Measurements from ENCODE around the gene ANAPC5. TPM values are rescaled to one million over a fixed set of nuclear protein-coding genes. Genes with fewer than 3 reads are reported as not detected.

ANAPC5 gene
- total RNA-seq, 1 donor from 2014 or later = 86.0 TPM

- TF ChIP-seq CTCF (IDR thresholded peaks at IDR 0.05; ENCODE audit: partially characterized antibody, unreplicated experiment) = no peak
- no peaks in the 10 kb centered on the region for H3K36me3 Mint-ChIP-seq (ENCODE audit: unreplicated experiment)
- no peak for DNase-seq
- H3K4me3 Mint-ChIP-seq (ENCODE audit: unreplicated experiment) = no peak overlapping the region
- no peaks in the 10 kb centered on the region for H3K9me3 Mint-ChIP-seq (ENCODE audit: unreplicated experiment)
- no peaks in the 10 kb centered on the region for H3K4me1 Mint-ChIP-seq (ENCODE audit: low read depth, unreplicated experiment)
- H3K27me3 Mint-ChIP-seq (ENCODE audit: unreplicated experiment) = no peaks in the 10 kb centered on the region
- no peak overlapping the region for H3K27ac Mint-ChIP-seq (ENCODE audit: unreplicated experiment)
Observed at GRCh38 chr12:121330692-121331091, 21.5 kb downstream of the ANAPC5 start.

- no peaks in the 10 kb centered on the region for H3K36me3 Mint-ChIP-seq (ENCODE audit: unreplicated experiment)
- no peaks in the 10 kb centered on the region for H3K9me3 Mint-ChIP-seq (ENCODE audit: unreplicated experiment)
- TF ChIP-seq CTCF (IDR thresholded peaks at IDR 0.05; ENCODE audit: partially characterized antibody, unreplicated experiment) = no peak
- H3K4me1 Mint-ChIP-seq (ENCODE audit: low read depth, unreplicated experiment) = no peaks in the 10 kb centered on the region
- H3K27me3 Mint-ChIP-seq (ENCODE audit: unreplicated experiment) = no peaks in the 10 kb centered on the region
- no peak overlapping the region for H3K4me3 Mint-ChIP-seq (ENCODE audit: unreplicated experiment)
- H3K27ac Mint-ChIP-seq (ENCODE audit: unreplicated experiment) = no peak overlapping the region
- DNase-seq = no peak
Observed at GRCh38 chr12:121330195-121330594, 22.0 kb downstream of the ANAPC5 start.

- Mint-ChIP-seq H3K9me3 (ENCODE audit: unreplicated experiment) (no peaks in the 10 kb centered on the region), H3K4me3 (ENCODE audit: unreplicated experiment) (no peak overlapping the region), H3K36me3 (ENCODE audit: unreplicated experiment) (no peaks in the 10 kb centered on the region), H3K27ac (ENCODE audit: unreplicated experiment) (no peak overlapping the region), H3K27me3 (ENCODE audit: unreplicated experiment) (no peaks in the 10 kb centered on the region), H3K4me1 (ENCODE audit: low read depth, unreplicated experiment) (no peaks in the 10 kb centered on the region)
- TF ChIP-seq CTCF (IDR thresholded peaks at IDR 0.05; ENCODE audit: partially characterized antibody, unreplicated experiment) = no peak
- DNase-seq = no peak
Observed at GRCh38 chr12:121328620-121329019, 23.6 kb downstream of the ANAPC5 start.

GRCh38 chr12:121326996-121327674, 25.1 kb downstream of the ANAPC5 start:
- H3K27ac Mint-ChIP-seq (ENCODE audit: unreplicated experiment) = no peak overlapping the region
- no peaks in the 10 kb centered on the region for H3K9me3 Mint-ChIP-seq (ENCODE audit: unreplicated experiment)
- H3K4me1 Mint-ChIP-seq (ENCODE audit: low read depth, unreplicated experiment) = no peaks in the 10 kb centered on the region
- H3K36me3 Mint-ChIP-seq (ENCODE audit: unreplicated experiment) = no peaks in the 10 kb centered on the region
- no peak for TF ChIP-seq CTCF (IDR thresholded peaks at IDR 0.05; ENCODE audit: partially characterized antibody, unreplicated experiment)
- DNase-seq = no peak
- no peak overlapping the region for H3K4me3 Mint-ChIP-seq (ENCODE audit: unreplicated experiment)
- no peaks in the 10 kb centered on the region for H3K27me3 Mint-ChIP-seq (ENCODE audit: unreplicated experiment)

- no peak for DNase-seq
- Mint-ChIP-seq H3K9me3 (ENCODE audit: unreplicated experiment) (no peaks in the 10 kb centered on the region), H3K36me3 (ENCODE audit: unreplicated experiment) (no peaks in the 10 kb centered on the region), H3K4me3 (ENCODE audit: unreplicated experiment) (no peak overlapping the region), H3K27ac (ENCODE audit: unreplicated experiment) (no peak overlapping the region), H3K27me3 (ENCODE audit: unreplicated experiment) (no peaks in the 10 kb centered on the region), H3K4me1 (ENCODE audit: low read depth, unreplicated experiment) (no peaks in the 10 kb centered on the region)
- TF ChIP-seq CTCF (IDR thresholded peaks at IDR 0.05; ENCODE audit: partially characterized antibody, unreplicated experiment) = no peak
Observed at GRCh38 chr12:121325922-121326396, 26.3 kb downstream of the ANAPC5 start.

Measured in glutamatergic neuron (in vitro differentiated cells).